WTC11 (cell line): ENCODE results near the gene FMNL1. TPM values are rescaled to one million over a fixed set of nuclear protein-coding genes. Genes with fewer than 3 reads are reported as not detected.

ENCODE experiments used
- ATAC-seq: fragments of 200-7000 bp; cut with Tn5 transposase; 2 replicates; pipeline ENCODE4 v1.10.0; 2021; ENCODE audit warnings: mild to moderate bottlenecking, moderate library complexity
- CTCF ChIA-PET: fragments of 300-600 bp; sonication (Branson Sonifier 250); formaldehyde crosslinking; loops from one replicate; lab custom pipeline; 2021; ENCODE audit warnings: antibody characterized with exemption; lab: Charles Lee
- POLR2A ChIA-PET: fragments of 350-600 bp; sonication (Branson Sonifier 250); formaldehyde crosslinking; loops from one replicate; lab custom pipeline; 2021; ENCODE audit warnings: antibody characterized with exemption; lab: Charles Lee
- DNase-seq: peaks from one replicate; pipeline ENCODE4 v3.0.0; 2021; ENCODE audit warnings: low spot score
- H3K27ac Mint-ChIP-seq: 2 replicates; pipeline ENCODE4 v1.8.0; 2021; ENCODE audit warnings: mixed read lengths
- H3K27me3 Mint-ChIP-seq: 2 replicates; pipeline ENCODE4 v1.8.0; 2021; ENCODE audit warnings: low read depth, mild to moderate bottlenecking, moderate library complexity, mixed read lengths
- H3K36me3 Mint-ChIP-seq: 2 replicates; pipeline ENCODE4 v1.8.0; 2021; ENCODE audit warnings: mixed read lengths
- H3K4me1 Mint-ChIP-seq: 2 replicates; pipeline ENCODE4 v1.8.0; 2022; ENCODE audit warnings: mixed read lengths
- H3K4me3 Mint-ChIP-seq: 2 replicates; pipeline ENCODE4 v1.8.0; 2021; ENCODE audit warnings: mild to moderate bottlenecking, moderate library complexity, mixed read lengths
- H3K9me3 Mint-ChIP-seq: 2 replicates; pipeline ENCODE4 v1.8.0; 2021; ENCODE audit warnings: mixed read lengths
- AFF4 ChIP-seq: sonication (generic); formaldehyde crosslinking; IDR thresholded peaks from 2 replicates; pipeline ENCODE4 v1.8.1; 2023; ENCODE audit warnings: mild to moderate bottlenecking, missing genetic modification reagents, borderline replicate concordance
- AR ChIP-seq: fragments of 250-450 bp; sonication (Bioruptor Pico); IDR thresholded peaks from 2 replicates; pipeline ENCODE4 v1.9.0; 2021; ENCODE audit warnings: mild to moderate bottlenecking
- CREB1 ChIP-seq: sonication (generic); formaldehyde crosslinking; IDR thresholded peaks from 2 replicates; pipeline ENCODE4 v1.8.0; 2023; ENCODE audit warnings: mild to moderate bottlenecking, missing genetic modification reagents
- E2F5 ChIP-seq: sonication (generic); formaldehyde crosslinking; IDR thresholded peaks from 2 replicates; pipeline ENCODE4 v1.8.1; 2022; ENCODE audit warnings: mild to moderate bottlenecking, moderate library complexity, missing genetic modification reagents
- ERG ChIP-seq: fragments of 250-450 bp; sonication (Bioruptor Pico); IDR thresholded peaks from 2 replicates; pipeline ENCODE4 v1.8.0; 2021; ENCODE audit warnings: mild to moderate bottlenecking
- FOXP1 ChIP-seq: sonication (generic); formaldehyde crosslinking; IDR thresholded peaks from 2 replicates; pipeline ENCODE4 v1.8.0; 2022; ENCODE audit warnings: missing genetic modification reagents, mild to moderate bottlenecking, moderate library complexity, borderline replicate concordance
- NFATC4 ChIP-seq: fragments of 250-450 bp; sonication (Bioruptor Pico); IDR thresholded peaks from 2 replicates; pipeline ENCODE4 v1.9.0; 2021; ENCODE audit warnings: mild to moderate bottlenecking
- NFE2L1 ChIP-seq: sonication (generic); formaldehyde crosslinking; IDR thresholded peaks from 2 replicates; pipeline ENCODE4 v1.8.1; 2023; ENCODE audit warnings: missing genetic modification reagents
- NR2C2 ChIP-seq: sonication (generic); formaldehyde crosslinking; IDR thresholded peaks from 2 replicates; pipeline ENCODE4 v1.8.0; 2022; ENCODE audit warnings: mild to moderate bottlenecking, missing genetic modification reagents
- PRDM15 ChIP-seq: sonication (generic); formaldehyde crosslinking; IDR thresholded peaks from 2 replicates; pipeline ENCODE4 v1.8.0; 2022; ENCODE audit warnings: missing genetic modification reagents
- SP1 ChIP-seq: sonication (generic); formaldehyde crosslinking; conservative IDR thresholded peaks from 2 replicates; pipeline ENCODE4 v1.8.1; 2022; ENCODE audit warnings: missing genetic modification reagents
- ZNF416 ChIP-seq: fragments of 250-450 bp; sonication (Bioruptor Pico); IDR thresholded peaks from 2 replicates; pipeline ENCODE4 v1.9.0; 2021; ENCODE audit warnings: mild to moderate bottlenecking, inconsistent platforms
- ZSCAN18 ChIP-seq: fragments of 250-450 bp; sonication (Bioruptor Pico); IDR thresholded peaks from 2 replicates; pipeline ENCODE4 v2.1.2; 2022; ENCODE audit warnings: mild to moderate bottlenecking, moderate library complexity
- total RNA-seq: library from RNA; stranded (reverse); gene quantifications from 3 replicates; pipeline ENCODE4 v1.2.3, GENCODE V29; 2021

The FMNL1 gene
- total RNA-seq, 1 experiment from 2014 or later = 5.3 TPM

GRCh38 chr17:45244725-45245656 lies 23.3 kb downstream of the FMNL1 start (continued):
- TF ChIP-seq ERG (CRISPR knock-in tag) = no peak
- no peak for TF ChIP-seq CREB1 (CRISPR knock-in tag)
- TF ChIP-seq AR (CRISPR knock-in tag) = no peak
- TF ChIP-seq ZNF416 (CRISPR knock-in tag) = no peak

GRCh38 chr17:45246338-45246737 lies 24.7 kb downstream of the FMNL1 start:
- TF ChIP-seq NR2C2 (CRISPR knock-in tag) (no peak), AFF4 (CRISPR knock-in tag) (no peak), NFATC4 (no peak), SP1 (CRISPR knock-in tag) (no peak), ZSCAN18 (CRISPR knock-in tag) (no peak), E2F5 (no peak), FOXP1 (CRISPR knock-in tag) (no peak), NFE2L1 (no peak), PRDM15 (CRISPR knock-in tag) (no peak)
- DNase-seq = no peak
- H3K27me3 Mint-ChIP-seq = peaks cover 2% of the 10 kb centered on the region
- ChIA-PET POLR2A (interaction anchor here (1.6 kb wide), 1 partner anchor 49 kb away, joined by 6 read pairs; no protein-coding TSS in a partner anchor), CTCF (interaction anchor here (0.5 to 9.1 kb wide), 28 partner anchors 8 to 185 kb away, joined by 3 to 179 read pairs (median 6); partner anchors contain the start of genes ACBD4, HEXIM1 and MAP3K14)
- peaks cover 7% of the 10 kb centered on the region for H3K36me3 Mint-ChIP-seq
- H3K4me1 Mint-ChIP-seq = peaks cover 22% of the 10 kb centered on the region
- no peak for ATAC-seq
- H3K4me3 Mint-ChIP-seq = peak overlapping the region; percentile 83
- no peaks in the 10 kb centered on the region for H3K9me3 Mint-ChIP-seq
- H3K27ac Mint-ChIP-seq = no peak overlapping the region
